ENCODE measurements around the gene POLR3B. TPM values are rescaled to one million over a fixed set of nuclear protein-coding genes. Genes with fewer than 3 reads are reported as not detected.

POLR3B gene
- total and polyA plus RNA-seq, 4 donors: 5.4 to 12.2 (median 7.0) TPM

DNA sequence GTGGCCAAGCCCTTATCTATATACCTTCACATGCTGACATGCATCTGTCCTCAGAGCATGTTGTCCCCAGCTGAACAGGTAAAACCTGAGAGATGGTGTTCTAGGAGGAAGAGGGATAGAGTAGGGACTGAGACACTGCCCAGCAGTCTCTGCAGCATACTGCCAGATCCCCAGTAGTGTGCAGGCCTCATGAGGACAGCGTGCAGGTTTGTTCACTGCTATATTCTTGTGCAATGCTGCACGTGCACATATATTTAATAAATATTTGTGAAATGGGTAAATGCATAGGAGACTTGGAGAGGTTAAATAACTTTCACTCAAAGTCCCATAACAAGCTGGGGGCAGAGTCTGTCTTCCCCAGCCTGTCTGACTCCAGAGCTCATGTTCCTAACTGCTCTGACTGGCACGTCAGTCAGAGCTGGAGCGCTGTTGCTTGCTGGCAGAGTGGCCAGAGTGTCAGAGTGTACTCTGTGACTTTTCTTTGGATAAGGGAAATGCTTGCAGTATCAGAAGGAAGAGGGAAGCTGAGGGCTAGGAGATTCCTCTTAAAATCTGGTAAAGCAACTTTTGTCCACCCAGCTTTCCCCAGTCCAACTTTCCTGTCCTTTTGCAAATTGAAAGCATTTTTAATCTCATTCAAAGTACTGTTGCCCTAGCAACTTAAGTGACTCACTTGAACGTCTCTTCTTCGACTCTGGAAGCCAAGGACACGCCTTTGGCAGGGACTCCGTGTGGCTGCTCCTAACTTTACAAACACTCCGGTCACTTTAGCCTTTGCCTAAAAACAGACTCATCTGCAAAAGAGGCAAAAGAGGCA, 14.9 kb upstream of the POLR3B start:
- H3K27me3 ChIP-seq (ENCODE audit: control insufficient read depth in 4 of 4, insufficient read depth in 4 of 4, low read length in 3 of 4): no peaks in the 10 kb centered on the region
- peaks cover 2 to 14% (median 10%) of the 10 kb centered on the region in 4 donors for H3K4me1 ChIP-seq (ENCODE audit: control insufficient read depth in 4 of 4, insufficient read depth in 4 of 4, low read length in 3 of 4)
- no peak overlapping the region for H3K4me3 ChIP-seq (ENCODE audit: low read depth in 1 of 3, low read length in 3 of 3)
- H3K36me3 ChIP-seq (ENCODE audit: control insufficient read depth in 4 of 4, insufficient read depth in 3 of 4, low read depth in 1 of 4, low read length in 3 of 4): no peaks in the 10 kb centered on the region
- peak; percentile 14 for TF ChIP-seq YY1 (IDR thresholded peaks at IDR 0.05)
- TF ChIP-seq, protein P1, sequence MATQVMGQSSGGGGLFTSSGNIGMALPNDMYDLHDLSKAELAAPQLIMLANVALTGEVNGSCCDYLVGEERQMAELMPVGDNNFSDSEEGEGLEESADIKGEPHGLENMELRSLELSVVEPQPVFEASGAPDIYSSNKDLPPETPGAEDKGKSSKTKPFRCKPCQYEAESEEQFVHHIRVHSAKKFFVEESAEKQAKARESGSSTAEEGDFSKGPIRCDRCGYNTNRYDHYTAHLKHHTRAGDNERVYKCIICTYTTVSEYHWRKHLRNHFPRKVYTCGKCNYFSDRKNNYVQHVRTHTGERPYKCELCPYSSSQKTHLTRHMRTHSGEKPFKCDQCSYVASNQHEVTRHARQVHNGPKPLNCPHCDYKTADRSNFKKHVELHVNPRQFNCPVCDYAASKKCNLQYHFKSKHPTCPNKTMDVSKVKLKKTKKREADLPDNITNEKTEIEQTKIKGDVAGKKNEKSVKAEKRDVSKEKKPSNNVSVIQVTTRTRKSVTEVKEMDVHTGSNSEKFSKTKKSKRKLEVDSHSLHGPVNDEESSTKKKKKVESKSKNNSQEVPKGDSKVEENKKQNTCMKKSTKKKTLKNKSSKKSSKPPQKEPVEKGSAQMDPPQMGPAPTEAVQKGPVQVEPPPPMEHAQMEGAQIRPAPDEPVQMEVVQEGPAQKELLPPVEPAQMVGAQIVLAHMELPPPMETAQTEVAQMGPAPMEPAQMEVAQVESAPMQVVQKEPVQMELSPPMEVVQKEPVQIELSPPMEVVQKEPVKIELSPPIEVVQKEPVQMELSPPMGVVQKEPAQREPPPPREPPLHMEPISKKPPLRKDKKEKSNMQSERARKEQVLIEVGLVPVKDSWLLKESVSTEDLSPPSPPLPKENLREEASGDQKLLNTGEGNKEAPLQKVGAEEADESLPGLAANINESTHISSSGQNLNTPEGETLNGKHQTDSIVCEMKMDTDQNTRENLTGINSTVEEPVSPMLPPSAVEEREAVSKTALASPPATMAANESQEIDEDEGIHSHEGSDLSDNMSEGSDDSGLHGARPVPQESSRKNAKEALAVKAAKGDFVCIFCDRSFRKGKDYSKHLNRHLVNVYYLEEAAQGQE (IDR thresholded peaks at IDR 0.05): no peak
- TF ChIP-seq JUND (IDR thresholded peaks at IDR 0.05): peak in 1 of 2 donors; percentile 41
- no peak for TF ChIP-seq GABPA (IDR thresholded peaks at IDR 0.05 in 1 of 2, conservative IDR thresholded peaks at IDR 0.05 in 1 of 2)
- TF ChIP-seq, protein P2, sequence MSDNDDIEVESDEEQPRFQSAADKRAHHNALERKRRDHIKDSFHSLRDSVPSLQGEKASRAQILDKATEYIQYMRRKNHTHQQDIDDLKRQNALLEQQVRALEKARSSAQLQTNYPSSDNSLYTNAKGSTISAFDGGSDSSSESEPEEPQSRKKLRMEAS (IDR thresholded peaks at IDR 0.05): no peak
- no peak overlapping the region for H3K9ac ChIP-seq (ENCODE audit: low read depth in 1 of 2, low read length in 2 of 2)
- no peak for DNase-seq (ENCODE audit: low spot score)
- H3K27ac ChIP-seq (ENCODE audit: low read depth in 1 of 2, low read length in 2 of 2): peak overlapping the region; percentile 50 to 52
- 24% methylated on average over 9 of the region's 9 CpGs for WGBS
- H3K9me3 ChIP-seq (ENCODE audit: control insufficient read depth in 4 of 4, low read length in 3 of 4): no peaks in the 10 kb centered on the region

DNA sequence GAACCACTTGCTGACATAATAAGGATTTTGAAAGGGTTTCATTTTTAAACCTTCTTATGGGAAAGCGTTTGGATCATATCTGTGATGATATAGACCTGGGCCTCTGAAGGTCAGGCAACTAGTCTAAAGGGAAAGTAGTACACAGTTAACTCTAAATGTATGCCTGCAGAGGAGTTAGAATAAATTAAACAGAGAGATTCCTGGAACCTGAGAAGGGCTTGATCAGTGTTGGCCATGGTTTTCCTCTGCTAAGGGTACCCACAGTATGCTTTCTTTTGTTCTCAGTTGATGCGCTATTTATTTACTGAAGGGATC, 14.4 kb upstream of the POLR3B start:
- peak overlapping the region in 1 of 2 donors; percentile 66 for H3K9ac ChIP-seq (ENCODE audit: low read depth in 1 of 2, low read length in 2 of 2)
- H3K4me1 ChIP-seq (ENCODE audit: control insufficient read depth in 4 of 4, insufficient read depth in 4 of 4, low read length in 3 of 4): peaks cover 2 to 14% (median 10%) of the 10 kb centered on the region in 4 donors
- no peak for DNase-seq (ENCODE audit: low spot score)
- WGBS: 69% methylated on average over 2 of the region's 2 CpGs
- no peaks in the 10 kb centered on the region for H3K36me3 ChIP-seq (ENCODE audit: control insufficient read depth in 4 of 4, insufficient read depth in 3 of 4, low read depth in 1 of 4, low read length in 3 of 4)
- TF ChIP-seq, protein P3, sequence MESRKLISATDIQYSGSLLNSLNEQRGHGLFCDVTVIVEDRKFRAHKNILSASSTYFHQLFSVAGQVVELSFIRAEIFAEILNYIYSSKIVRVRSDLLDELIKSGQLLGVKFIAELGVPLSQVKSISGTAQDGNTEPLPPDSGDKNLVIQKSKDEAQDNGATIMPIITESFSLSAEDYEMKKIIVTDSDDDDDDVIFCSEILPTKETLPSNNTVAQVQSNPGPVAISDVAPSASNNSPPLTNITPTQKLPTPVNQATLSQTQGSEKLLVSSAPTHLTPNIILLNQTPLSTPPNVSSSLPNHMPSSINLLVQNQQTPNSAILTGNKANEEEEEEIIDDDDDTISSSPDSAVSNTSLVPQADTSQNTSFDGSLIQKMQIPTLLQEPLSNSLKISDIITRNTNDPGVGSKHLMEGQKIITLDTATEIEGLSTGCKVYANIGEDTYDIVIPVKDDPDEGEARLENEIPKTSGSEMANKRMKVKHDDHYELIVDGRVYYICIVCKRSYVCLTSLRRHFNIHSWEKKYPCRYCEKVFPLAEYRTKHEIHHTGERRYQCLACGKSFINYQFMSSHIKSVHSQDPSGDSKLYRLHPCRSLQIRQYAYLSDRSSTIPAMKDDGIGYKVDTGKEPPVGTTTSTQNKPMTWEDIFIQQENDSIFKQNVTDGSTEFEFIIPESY (IDR thresholded peaks at IDR 0.05): no peak
- no peak for TF ChIP-seq GABPA (IDR thresholded peaks at IDR 0.05 in 1 of 2, conservative IDR thresholded peaks at IDR 0.05 in 1 of 2)
- no peak for TF ChIP-seq NR2F2 (IDR thresholded peaks at IDR 0.05)
- TF ChIP-seq, protein P1 (IDR thresholded peaks at IDR 0.05): no peak
- no peaks in the 10 kb centered on the region for H3K9me3 ChIP-seq (ENCODE audit: control insufficient read depth in 4 of 4, low read length in 3 of 4)
- H3K27ac ChIP-seq (ENCODE audit: low read depth in 1 of 2, low read length in 2 of 2): peak overlapping the region; percentile 50 to 52
- no peak overlapping the region for H3K4me3 ChIP-seq (ENCODE audit: low read depth in 1 of 3, low read length in 3 of 3)
- no peaks in the 10 kb centered on the region for H3K27me3 ChIP-seq (ENCODE audit: control insufficient read depth in 4 of 4, insufficient read depth in 4 of 4, low read length in 3 of 4)

All from liver (tissue), 9 donors.